K562 (cell line): ENCODE results near the gene LUC7L3. TPM values are rescaled to one million over a fixed set of nuclear protein-coding genes. Genes with fewer than 3 reads are reported as not detected.

ENCODE experiments used
- ATAC-seq: fragments of 200-7000 bp; cut with Tn5 transposase; 3 replicates; pipeline ENCODE4 v1.9.1; 2020; ENCODE audit warnings: moderate library complexity
- BruUV-seq: library from RNA; stranded (reverse); fragments of 400-500 nt; replicated peaks from 2 replicates; lab custom pipeline; 2021; lab: Mats Ljungman, UMichigan
- CTCF ChIA-PET: fragments of 300-600 bp; formaldehyde crosslinking; extraction: SDS; loops from one replicate; lab custom pipeline; 2021; ENCODE audit warnings: low intra/inter-chr PET ratio; lab: Yijun Ruan, JAX
- POLR2A ChIA-PET: fragments of 300-600, 350-650 bp; sonication (Branson Sonifier 250); formaldehyde crosslinking; extraction: SDS; loops from one replicate; lab custom pipeline; 2021; ENCODE audit warnings: antibody characterized with exemption, inconsistent platforms; lab: Yijun Ruan, JAX
- DNase-seq, 4 experiments: peaks; one replicate each; pipeline versions ENCODE4 v3.0.0 to v3.0.0-alpha.2; 2011 to 2018; ENCODE audit warnings: low spot score in 3 of 4, mixed read lengths in 3 of 4; ENCODE audit errors: extremely low read depth in 1 of 4
- FAIRE-seq: peaks from 2 replicates; lab custom pipeline; 2011; peaks lifted over from hg19 to GRCh38; lab: Jason Lieb, UNC
- H2AFZ ChIP-seq: 2 replicates; pipeline ENCODE4 v1.6.0; 2011; ENCODE audit warnings: low read depth, low read length, control low read depth, inconsistent platforms
- H3K27ac ChIP-seq: fragments of 200-600 bp; 3 replicates; pipeline ENCODE4 v1.8.0; 2011; ENCODE audit warnings: low read depth, mild to moderate bottlenecking, control low read depth, inconsistent platforms, low read length, moderate library complexity, mixed read lengths; ENCODE audit errors: extremely low read depth
- H3K27me3 ChIP-seq, 2 experiments: fragments of 300-600 bp in 1 of 2; 2 replicates in 1 of 2; 3 replicates in 1 of 2; pipeline versions ENCODE4 v1.6.0 to v1.8.0; 2011; ENCODE audit warnings: inconsistent platforms in 2 of 2, low read length in 2 of 2, mild to moderate bottlenecking in 1 of 2, mixed read lengths in 1 of 2, moderate library complexity in 1 of 2; ENCODE audit not compliant: control insufficient read depth in 2 of 2, insufficient read depth in 2 of 2
- H3K36me3 ChIP-seq: fragments of 300-600 bp; 3 replicates; pipeline ENCODE4 v1.8.0; 2011; ENCODE audit warnings: mild to moderate bottlenecking, low read length, inconsistent platforms; ENCODE audit not compliant: control insufficient read depth, insufficient read depth
- H3K4me1 ChIP-seq, 2 experiments: fragments of 200-600 bp in 1 of 2; replicated peaks in 1 of 2; 2 replicates in 1 of 2; 3 replicates in 1 of 2; pipeline versions ENCODE4 v1.5.1 to v1.8.0; 2011; ENCODE audit warnings: inconsistent platforms in 2 of 2, low read length in 2 of 2, mild to moderate bottlenecking in 1 of 2, mixed read lengths in 1 of 2, moderate library complexity in 1 of 2; ENCODE audit not compliant: control insufficient read depth in 2 of 2, insufficient read depth in 2 of 2
- H3K4me2 ChIP-seq: 2 replicates; pipeline ENCODE4 v1.6.1; 2011; ENCODE audit warnings: low read length, control low read depth, inconsistent platforms, mixed read lengths; ENCODE audit not compliant: insufficient read depth
- H3K4me3 ChIP-seq: fragments of 200-600 bp; sonication (generic), shearing (Covaris generic); 2 replicates; pipeline ENCODE4 v1.5.1; 2016; ENCODE audit warnings: control low read depth, inconsistent platforms
- H3K79me2 ChIP-seq: fragments of 200-600 bp; 3 replicates; pipeline ENCODE4 v1.8.0; 2011; ENCODE audit warnings: low read length, inconsistent platforms; ENCODE audit not compliant: control insufficient read depth, insufficient read depth
- H3K9ac ChIP-seq, 2 experiments: 2 replicates each; pipeline versions ENCODE4 v1.6.0 to v1.6.1; 2011; ENCODE audit warnings: low read depth in 2 of 2, low read length in 2 of 2, control low read depth in 1 of 2, inconsistent platforms in 1 of 2, mild to moderate bottlenecking in 1 of 2, mixed read lengths in 1 of 2; ENCODE audit not compliant: insufficient read depth in 1 of 2
- H3K9me1 ChIP-seq: one replicate; pipeline ENCODE4 v1.6.0; 2011; ENCODE audit warnings: inconsistent platforms, mild to moderate bottlenecking, low read length, moderate library complexity; ENCODE audit not compliant: control insufficient read depth, insufficient read depth
- H3K9me3 ChIP-seq: replicated peaks from 2 replicates; pipeline ENCODE4 v1.5.1; 2011; ENCODE audit warnings: low read depth, low read length, inconsistent platforms; ENCODE audit not compliant: control insufficient read depth, insufficient read depth
- H4K20me1 ChIP-seq: replicated peaks from 2 replicates; pipeline ENCODE4 v1.6.1; 2011; ENCODE audit warnings: low read length, inconsistent platforms, mixed read lengths; ENCODE audit not compliant: control insufficient read depth, insufficient read depth
- COPS2 ChIP-seq: fragments of 450-650 bp; conservative IDR thresholded peaks from 2 replicates; pipeline ENCODE4 v1.6.1; 2016; ENCODE audit warnings: mild to moderate bottlenecking, moderate library complexity
- GABPA ChIP-seq: fragments of 200-800 bp; sonication (Bioruptor generic); conservative IDR thresholded peaks from 2 replicates; pipeline ENCODE4 v1.6.1; 2016; ENCODE audit warnings: low read depth, missing genetic modification characterization, missing compliant biosample characterization
- NRF1 ChIP-seq, 2 experiments: fragments of 450-650 bp; IDR thresholded peaks in 1 of 2; conservative IDR thresholded peaks in 1 of 2; 2 replicates each; pipeline ENCODE4 v1.6.1; 2014; ENCODE audit warnings: mild to moderate bottlenecking in 2 of 2
- RFX1 ChIP-seq: fragments of 450-650 bp; IDR thresholded peaks from 2 replicates; pipeline ENCODE4 v1.6.1; 2016; ENCODE audit warnings: mild to moderate bottlenecking, moderate library complexity
- SMARCC2 ChIP-seq: fragments of 450-650 bp; IDR thresholded peaks from 2 replicates; pipeline ENCODE4 v1.6.1; 2017; ENCODE audit warnings: antibody characterized with exemption, moderate library complexity, mild to moderate bottlenecking, low read depth
- ZKSCAN8 ChIP-seq: fragments of 200-800 bp; sonication (Bioruptor generic); IDR thresholded peaks from 2 replicates; pipeline ENCODE4 v1.6.1; 2016; ENCODE audit warnings: missing genetic modification characterization, missing compliant biosample characterization
- ZNF318 ChIP-seq, 2 experiments: fragments of 450-650 bp; IDR thresholded peaks; 2 replicates each; pipeline ENCODE4 v1.6.1; 2016; ENCODE audit warnings: mild to moderate bottlenecking in 2 of 2, borderline replicate concordance in 1 of 2, low read depth in 1 of 2, moderate library complexity in 1 of 2
- ZNF644 ChIP-seq: fragments of 200-800 bp; sonication (Bioruptor generic); IDR thresholded peaks from 2 replicates; pipeline ENCODE4 v1.6.1; 2016; ENCODE audit warnings: low read depth, missing genetic modification characterization, missing compliant biosample characterization
- WGBS: fragments of 100-300 bp; shearing (Covaris generic); methylation state at CpG from one replicate; pipeline ENCODE4 v1.1.6; 2016; ENCODE audit warnings: low coverage, mixed read lengths; ENCODE audit not compliant: insufficient coverage; ENCODE audit errors: missing lambda C conversion rate; 5-methylcytosine and 5-hydroxymethylcytosine counted together
- in situ Hi-C: fragments of 300-500 bp; cut with MboI; formaldehyde crosslinking; loops from 4 replicates; pipeline ENCODE4 v1.15.0; 2018; ENCODE audit warnings: inconsistent platforms, mixed read lengths
- intact Hi-C: fragments of 100-400 bp; cut with micrococcal nuclease; formaldehyde crosslinking; loops from 2 replicates; pipeline ENCODE4 v1.14.2; 2022
- polyA plus RNA-seq, 8 experiments: library from polyadenylated mRNA; depleted of rRNA in 4 of 8; stranded (reverse) in 5 of 8; unstranded in 3 of 8; fragments of >200 nt; fragmentation: Nextera tagmentation in 2 of 8; fragmentation: Illumina TruSeq in 1 of 8; extraction: Ambion mirVana in 2 of 8; extraction: Trizol in 1 of 8; gene quantifications; 2 replicates each; pipeline versions ENCODE4 v1.2.1 to v1.2.3, GENCODE V29; 2011 to 2014; ENCODE audit warnings: inconsistent platforms in 1 of 8, missing spikeins in 1 of 8
- total RNA-seq, 7 experiments: library from RNA; depleted of rRNA in 6 of 7; stranded (reverse); fragments of >200 nt in 6 of 7; fragmentation: Illumina TruSeq in 2 of 7; extraction: Trizol in 2 of 7; gene quantifications; 2 replicates each; pipeline versions ENCODE4 v1.2.1 to v1.2.3, GENCODE V29; 2011 to 2021; ENCODE audit warnings: low replicate concordance in 1 of 7

The LUC7L3 gene
- total and polyA plus RNA-seq, 9 of the 15 experiments (the other 6 are each of a cell fraction or from before 2014, with no cell fraction given), result 80.8 to 284 (median 127) TPM

DNA sequence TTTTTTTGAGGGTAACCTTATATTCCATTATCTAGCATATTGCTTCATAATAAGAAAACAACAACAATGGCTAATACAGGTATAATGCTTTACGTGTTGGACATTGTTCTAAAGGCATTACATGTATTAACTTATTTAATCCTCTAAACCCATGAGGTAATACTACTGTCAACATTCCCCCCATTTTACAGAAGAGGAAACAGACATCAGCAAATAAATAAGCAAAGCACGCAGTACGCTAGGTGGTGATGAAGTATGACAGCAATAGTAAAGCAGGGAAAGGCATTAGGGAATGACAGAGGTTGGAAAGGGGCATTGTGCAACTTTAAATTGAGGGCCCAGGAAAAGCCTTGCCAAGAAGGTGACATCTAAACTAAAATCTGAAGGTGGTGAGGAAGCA, 16.2 kb upstream of the LUC7L3 start:
- Histone ChIP-seq H3K4me2 (no peak overlapping the region), H3K79me2 (peaks cover 48% of the 10 kb centered on the region), H3K36me3 (peaks cover 58% of the 10 kb centered on the region), H3K4me1 (peaks cover 0 to 9% of the 10 kb centered on the region in 2 experiments; a peak in 2 of 5 replicates), H3K4me3 (no peak overlapping the region), H4K20me1 (no peaks in the 10 kb centered on the region), H3K9ac (no peak overlapping the region), H3K9me1 (no peaks in the 10 kb centered on the region), H3K27ac (no peak overlapping the region), H3K9me3 (no peaks in the 10 kb centered on the region), H3K27me3 (no peaks in the 10 kb centered on the region), H2AFZ (no peak overlapping the region)
- intact Hi-C loops (no loop called here), in situ Hi-C loops (loop anchor here (5.0 kb wide), 1 partner anchor 156 kb away; the partner anchor contains the start of gene SPATA20)
- ATAC-seq (no peak), DNase-seq (no peak), FAIRE-seq (no peak)
- TF ChIP-seq COPS2 (no peak), ZKSCAN8 (CRISPR knock-in tag) (no peak), ZNF644 (tag) (no peak), NRF1 (conservative IDR thresholded peaks at IDR 0.05 in 1 of 2, IDR thresholded peaks at IDR 0.05 in 1 of 2) (no peak), SMARCC2 (no peak), GABPA (tag) (no peak), RFX1 (no peak), ZNF318 (IDR thresholded peaks at IDR 0.05; ENCODE audit: borderline replicate concordance in 1 of 2, low read depth in 1 of 2) (no peak)
- no TSS peak for BruUV-seq
- 90% methylated on average over 3 of the region's 3 CpGs for WGBS
- ChIA-PET POLR2A (interaction anchor here (0.6 kb wide), 1 partner anchor 124 kb away, joined by 3 read pairs; no protein-coding TSS in a partner anchor), CTCF (no interaction called here)
